Gastroesophageal sphincter (tissue), 3 donors: ENCODE data around the gene ARPP21.

Source experiments
- EP300 ChIP-seq: sonication (generic); formaldehyde crosslinking; IDR thresholded peaks from one replicate; pipeline ENCODE4 v1.6.1; 2017; ENCODE audit warnings: antibody characterized with exemption, mild to moderate bottlenecking
- TF ChIP-seq, protein P1 (sequence below), 4 experiments: fragments of 200-600 bp in 2 of 4; fragments of 450-650 bp in 2 of 4; sonication (generic) in 1 of 4; IDR thresholded peaks; one replicate each; pipeline ENCODE4 v1.5.1; 2017 to 2019; ENCODE audit warnings: antibody characterized with exemption in 4 of 4, mild to moderate bottlenecking in 2 of 4, moderate library complexity in 2 of 4

DNA sequence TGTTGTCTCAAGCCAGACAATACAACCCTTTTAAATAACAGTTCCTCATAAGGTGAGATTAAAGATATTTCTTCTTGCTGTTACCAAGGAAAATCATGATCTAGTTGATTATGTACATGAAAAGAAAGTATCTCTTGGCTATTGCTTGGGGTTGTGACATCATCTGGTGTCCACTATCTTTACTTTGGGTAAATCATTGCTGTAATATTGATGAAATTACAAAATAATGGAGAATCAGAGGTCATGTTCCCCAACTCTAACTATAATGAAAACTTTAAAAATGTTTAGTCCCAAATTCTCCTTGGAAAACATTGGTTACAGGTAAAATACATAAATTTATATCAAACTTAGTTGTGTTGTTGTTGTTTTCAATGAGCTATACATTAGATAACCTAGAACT, 142.2 kb downstream of the ARPP21 start:
- TF ChIP-seq, protein P1, sequence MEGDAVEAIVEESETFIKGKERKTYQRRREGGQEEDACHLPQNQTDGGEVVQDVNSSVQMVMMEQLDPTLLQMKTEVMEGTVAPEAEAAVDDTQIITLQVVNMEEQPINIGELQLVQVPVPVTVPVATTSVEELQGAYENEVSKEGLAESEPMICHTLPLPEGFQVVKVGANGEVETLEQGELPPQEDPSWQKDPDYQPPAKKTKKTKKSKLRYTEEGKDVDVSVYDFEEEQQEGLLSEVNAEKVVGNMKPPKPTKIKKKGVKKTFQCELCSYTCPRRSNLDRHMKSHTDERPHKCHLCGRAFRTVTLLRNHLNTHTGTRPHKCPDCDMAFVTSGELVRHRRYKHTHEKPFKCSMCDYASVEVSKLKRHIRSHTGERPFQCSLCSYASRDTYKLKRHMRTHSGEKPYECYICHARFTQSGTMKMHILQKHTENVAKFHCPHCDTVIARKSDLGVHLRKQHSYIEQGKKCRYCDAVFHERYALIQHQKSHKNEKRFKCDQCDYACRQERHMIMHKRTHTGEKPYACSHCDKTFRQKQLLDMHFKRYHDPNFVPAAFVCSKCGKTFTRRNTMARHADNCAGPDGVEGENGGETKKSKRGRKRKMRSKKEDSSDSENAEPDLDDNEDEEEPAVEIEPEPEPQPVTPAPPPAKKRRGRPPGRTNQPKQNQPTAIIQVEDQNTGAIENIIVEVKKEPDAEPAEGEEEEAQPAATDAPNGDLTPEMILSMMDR (IDR thresholded peaks at IDR 0.05), result no peak
- TF ChIP-seq EP300, result no peak
